Activated CD4-positive, alpha-beta T cell treated with anti-CD3 and anti-CD28 coated beads, Interleukin-2, amount 10 ng/mL, durations not matched to agents 7 days and 5 days (primary cell): ENCODE results near the gene PPCS. TPM values are rescaled to one million over a fixed set of nuclear protein-coding genes. Genes with fewer than 3 reads are reported as not detected.
A peak's percentile ranks its signal among the peaks of the same experiment; 100 is the strongest.

Source experiments
- CTCF ChIA-PET: fragments of 350-600 bp; sonication (Branson Sonifier 250); formaldehyde crosslinking; loops from one replicate; lab custom pipeline; 2021; ENCODE audit warnings: antibody characterized with exemption; lab: Charles Lee
- POLR2A ChIA-PET: fragments of 350-600 bp; sonication (Branson Sonifier 250); formaldehyde crosslinking; loops from one replicate; lab custom pipeline; 2021; ENCODE audit warnings: antibody characterized with exemption; lab: Charles Lee
- DNase-seq: peaks from one replicate; pipeline ENCODE4 v3.0.0-alpha.2; 2020
- H3K27ac Mint-ChIP-seq: one replicate; pipeline ENCODE4 v1.8.0; 2021; ENCODE audit warnings: mild to moderate bottlenecking, moderate library complexity, mixed read lengths
- H3K27me3 Mint-ChIP-seq: one replicate; pipeline ENCODE4 v1.8.0; 2021; ENCODE audit warnings: mixed read lengths
- H3K36me3 Mint-ChIP-seq: one replicate; pipeline ENCODE4 v1.8.0; 2021; ENCODE audit warnings: low read depth, mixed read lengths
- H3K4me1 Mint-ChIP-seq: one replicate; pipeline ENCODE4 v1.8.0; 2021; ENCODE audit warnings: mixed read lengths
- H3K4me3 Mint-ChIP-seq: one replicate; pipeline ENCODE4 v1.8.0; 2021; ENCODE audit warnings: mild to moderate bottlenecking, moderate library complexity, mixed read lengths
- H3K9me3 Mint-ChIP-seq: one replicate; pipeline ENCODE4 v1.8.0; 2021; ENCODE audit warnings: mixed read lengths
- total RNA-seq, 2 experiments: library from RNA; stranded (reverse); gene quantifications; one replicate each; pipeline ENCODE4 v1.2.3, GENCODE V29; 2021

The PPCS gene
- total RNA-seq, 2 experiments from 2014 or later = 38.9 to 46.5 TPM

GRCh38 chr1:42430286-42431135 lies 25.8 kb upstream of the PPCS start:
- no peaks in the 10 kb centered on the region for H3K27me3 Mint-ChIP-seq
- H3K27ac Mint-ChIP-seq = no peak overlapping the region
- ChIA-PET POLR2A (no interaction called here), CTCF (interaction anchor here (1.3 kb wide), 1 partner anchor 24 kb away, joined by 3 read pairs; no protein-coding TSS in a partner anchor)
- H3K4me1 Mint-ChIP-seq = no peaks in the 10 kb centered on the region
- no peaks in the 10 kb centered on the region for H3K9me3 Mint-ChIP-seq
- no peak overlapping the region for H3K4me3 Mint-ChIP-seq
- no peak for DNase-seq
- H3K36me3 Mint-ChIP-seq = no peaks in the 10 kb centered on the region

DNA sequence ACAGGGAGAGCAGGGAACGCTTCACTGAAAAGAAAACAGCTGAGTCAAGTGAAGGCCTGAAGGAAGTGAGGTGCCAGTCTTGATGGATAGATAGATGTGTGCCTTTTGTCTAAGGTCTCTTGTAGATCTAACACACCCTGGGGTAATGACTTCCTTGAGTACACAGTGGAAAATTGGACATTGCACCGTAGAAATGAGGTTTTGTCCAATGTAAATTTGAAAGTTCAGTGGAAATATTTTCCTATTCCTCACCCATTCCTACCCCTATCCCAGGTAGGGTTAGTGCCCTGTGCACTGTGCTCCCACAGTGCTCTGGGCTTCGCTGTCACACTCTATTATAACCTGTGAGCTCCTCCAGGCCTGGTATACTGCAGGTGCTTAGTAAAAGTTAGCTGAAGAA lies 24.8 kb upstream of the PPCS start:
- no peaks in the 10 kb centered on the region for H3K36me3 Mint-ChIP-seq
- ChIA-PET POLR2A (no interaction called here), CTCF (interaction anchor here (0.6 kb wide), 1 partner anchor 10 kb away, joined by 3 read pairs; no protein-coding TSS in a partner anchor)
- H3K27me3 Mint-ChIP-seq = no peaks in the 10 kb centered on the region
- H3K27ac Mint-ChIP-seq = no peak overlapping the region
- no peaks in the 10 kb centered on the region for H3K4me1 Mint-ChIP-seq
- H3K4me3 Mint-ChIP-seq = no peak overlapping the region
- H3K9me3 Mint-ChIP-seq = no peaks in the 10 kb centered on the region
- no peak for DNase-seq

DNA sequence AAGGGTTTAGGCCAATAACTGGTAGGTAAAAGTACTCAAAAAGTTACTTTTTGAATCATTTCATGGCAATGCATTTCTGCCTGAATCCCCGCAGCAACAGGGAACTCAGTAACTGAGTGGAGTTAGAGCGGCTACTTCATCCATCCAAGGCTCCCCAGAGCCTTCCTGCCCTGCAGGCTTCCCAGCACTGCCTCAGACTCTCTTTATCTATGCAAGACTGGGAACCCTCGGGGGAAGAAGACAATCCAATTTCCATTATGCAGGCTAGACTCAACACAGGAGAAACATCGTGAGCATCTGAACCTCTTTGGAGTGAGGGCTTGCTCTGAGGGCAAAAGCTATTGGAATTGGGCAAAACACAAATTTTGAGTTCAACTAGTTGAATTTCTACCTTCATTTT lies 23.6 kb upstream of the PPCS start:
- no peak overlapping the region for H3K4me3 Mint-ChIP-seq
- H3K27ac Mint-ChIP-seq = no peak overlapping the region
- no peaks in the 10 kb centered on the region for H3K4me1 Mint-ChIP-seq
- H3K36me3 Mint-ChIP-seq = no peaks in the 10 kb centered on the region
- POLR2A ChIA-PET = no interaction called here
- H3K9me3 Mint-ChIP-seq = no peaks in the 10 kb centered on the region
- CTCF ChIA-PET = no interaction called here
- no peaks in the 10 kb centered on the region for H3K27me3 Mint-ChIP-seq
- no peak for DNase-seq

DNA sequence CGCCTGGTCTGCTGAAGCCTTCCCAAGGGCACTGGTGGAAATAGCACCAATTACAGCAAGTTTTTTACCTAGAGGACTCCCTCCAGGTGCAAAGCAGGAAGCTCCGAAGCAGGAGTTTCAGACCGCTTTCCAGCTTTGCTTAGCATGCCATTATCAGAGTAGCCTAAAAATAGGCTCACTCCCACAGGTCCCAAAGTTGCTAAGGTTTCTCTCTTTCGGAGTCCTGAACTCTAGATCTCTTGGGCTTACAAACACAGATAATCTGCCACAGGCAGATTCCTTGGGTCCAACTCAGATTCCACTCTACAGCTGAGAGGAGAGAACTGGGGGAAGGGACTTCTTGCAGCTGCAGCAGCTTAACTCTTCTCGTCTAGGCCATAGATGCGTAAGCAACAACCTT lies 23.0 kb upstream of the PPCS start:
- DNase-seq = no peak
- H3K27ac Mint-ChIP-seq = no peak overlapping the region
- no peaks in the 10 kb centered on the region for H3K36me3 Mint-ChIP-seq
- H3K9me3 Mint-ChIP-seq = no peaks in the 10 kb centered on the region
- ChIA-PET CTCF (interaction anchor here (1.4 kb wide), 1 partner anchor 9 kb away, joined by 5 read pairs; no protein-coding TSS in a partner anchor), POLR2A (no interaction called here)
- H3K4me1 Mint-ChIP-seq = no peaks in the 10 kb centered on the region
- no peak overlapping the region for H3K4me3 Mint-ChIP-seq
- H3K27me3 Mint-ChIP-seq = no peaks in the 10 kb centered on the region

DNA sequence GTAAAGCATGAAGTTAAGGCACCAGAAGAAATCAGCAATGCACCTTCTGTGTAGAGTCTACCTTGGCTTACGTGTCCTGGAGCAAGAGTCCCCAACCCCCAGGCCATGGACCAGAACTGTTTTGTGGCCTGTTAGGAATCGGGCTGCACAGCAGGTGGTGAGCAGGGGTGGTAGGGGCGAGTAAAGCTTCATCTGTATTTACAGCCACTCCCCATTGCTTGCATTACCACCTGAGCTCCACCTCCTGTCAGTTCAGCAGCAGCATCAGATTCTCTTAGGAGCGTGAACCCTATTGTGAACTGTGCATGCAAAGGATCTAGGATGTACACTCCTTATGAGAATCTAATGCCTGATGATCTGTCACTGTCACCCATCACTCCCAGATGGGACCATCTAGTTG lies 22.0 kb upstream of the PPCS start:
- no peaks in the 10 kb centered on the region for H3K36me3 Mint-ChIP-seq
- no peak overlapping the region for H3K4me3 Mint-ChIP-seq
- no peak for DNase-seq
- no peaks in the 10 kb centered on the region for H3K27me3 Mint-ChIP-seq
- H3K4me1 Mint-ChIP-seq = no peaks in the 10 kb centered on the region
- H3K9me3 Mint-ChIP-seq = no peaks in the 10 kb centered on the region
- no peak overlapping the region for H3K27ac Mint-ChIP-seq
- ChIA-PET CTCF (interaction anchor here (1.4 kb wide), 1 partner anchor 10 kb away, joined by 5 read pairs; no protein-coding TSS in a partner anchor), POLR2A (no interaction called here)

DNA sequence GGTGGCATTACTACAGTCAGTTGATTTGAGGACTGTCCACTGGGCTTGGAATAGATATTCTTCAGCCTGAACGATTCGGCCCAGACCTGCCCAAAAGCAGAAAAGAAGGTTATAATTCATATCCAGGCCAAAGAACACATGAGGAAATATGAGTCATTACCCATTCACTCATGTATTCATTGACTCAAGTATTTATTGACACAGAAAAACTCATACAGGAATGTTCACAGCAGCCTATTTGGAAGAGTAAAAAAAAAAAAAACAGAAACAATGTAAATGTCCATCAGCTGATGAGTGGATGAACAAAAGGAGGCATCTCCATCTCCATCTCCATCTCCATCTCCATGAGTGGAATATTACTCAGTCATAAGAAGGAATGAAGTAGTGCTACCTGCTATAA lies 16.4 kb upstream of the PPCS start:
- no peak overlapping the region for H3K27ac Mint-ChIP-seq
- no peaks in the 10 kb centered on the region for H3K4me1 Mint-ChIP-seq
- no peaks in the 10 kb centered on the region for H3K27me3 Mint-ChIP-seq
- H3K4me3 Mint-ChIP-seq = no peak overlapping the region
- no peaks in the 10 kb centered on the region for H3K9me3 Mint-ChIP-seq
- H3K36me3 Mint-ChIP-seq = no peaks in the 10 kb centered on the region
- ChIA-PET CTCF (no interaction called here), POLR2A (no interaction called here)
- no peak for DNase-seq

DNA sequence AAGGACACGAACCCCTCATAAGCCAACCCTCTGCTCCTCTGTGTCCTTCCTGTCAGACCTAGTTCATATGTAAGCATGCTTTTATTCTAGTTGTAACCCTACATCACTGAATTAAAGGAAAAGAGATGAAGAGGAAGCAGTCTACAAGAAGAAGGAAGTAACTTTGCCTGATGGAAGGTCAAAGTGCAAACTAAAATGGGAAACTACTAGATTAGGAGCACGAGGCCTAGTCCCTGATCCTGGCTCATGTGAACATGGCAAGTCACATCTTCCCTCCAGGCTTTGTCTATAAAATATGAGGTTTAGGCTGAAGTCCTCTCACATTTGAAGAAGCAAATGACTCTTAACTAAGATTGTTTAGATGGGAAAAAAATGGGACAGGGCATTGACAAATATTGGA lies 13.7 kb upstream of the PPCS start:
- H3K27me3 Mint-ChIP-seq = no peaks in the 10 kb centered on the region
- no peak overlapping the region for H3K4me3 Mint-ChIP-seq
- ChIA-PET CTCF (no interaction called here), POLR2A (no interaction called here)
- no peaks in the 10 kb centered on the region for H3K36me3 Mint-ChIP-seq
- H3K4me1 Mint-ChIP-seq = no peaks in the 10 kb centered on the region
- no peaks in the 10 kb centered on the region for H3K9me3 Mint-ChIP-seq
- DNase-seq = no peak
- H3K27ac Mint-ChIP-seq = no peak overlapping the region

DNA sequence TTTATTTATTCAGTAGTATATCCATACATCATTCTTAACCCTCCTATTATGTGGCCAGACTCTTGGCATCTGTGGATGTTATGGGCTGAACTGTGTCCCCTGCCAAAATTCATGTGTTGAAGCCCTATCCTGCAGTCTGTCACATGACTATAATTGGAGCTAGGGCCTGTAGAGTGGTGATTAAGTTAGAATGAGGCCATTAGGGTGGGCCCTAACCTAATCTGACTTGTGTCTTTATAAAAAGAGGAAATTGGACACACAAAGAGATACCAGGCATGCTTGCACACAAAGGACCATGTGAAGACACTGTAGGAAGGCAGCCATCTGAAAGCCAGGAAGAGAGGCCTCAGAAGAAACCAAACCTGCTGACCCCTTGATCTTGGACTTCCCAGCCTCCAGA lies 7.1 kb upstream of the PPCS start:
- Mint-ChIP-seq H3K4me1 (peaks cover 7% of the 10 kb centered on the region), H3K27ac (no peak overlapping the region), H3K9me3 (no peaks in the 10 kb centered on the region), H3K27me3 (peaks cover 1% of the 10 kb centered on the region), H3K4me3 (no peak overlapping the region), H3K36me3 (no peaks in the 10 kb centered on the region)
- no peak for DNase-seq
- ChIA-PET POLR2A (no interaction called here), CTCF (no interaction called here)

DNA sequence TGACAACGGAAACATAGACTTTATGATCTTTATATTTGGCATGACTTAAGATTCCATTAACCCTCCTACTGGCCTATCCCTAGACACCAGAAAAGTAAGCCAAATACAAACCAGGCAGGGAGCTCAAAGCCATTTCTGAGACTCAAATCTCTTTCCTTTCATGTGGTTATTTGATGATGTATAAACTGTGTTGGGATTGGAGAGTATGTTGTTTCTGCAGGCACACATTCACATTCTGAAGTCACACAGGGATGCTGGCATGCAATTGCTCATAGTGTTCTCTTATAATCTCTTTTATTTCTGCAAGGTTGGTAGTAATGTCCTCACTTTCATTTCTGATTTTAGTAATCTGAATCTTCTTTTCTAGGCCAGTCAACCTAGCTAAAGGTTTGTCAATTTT lies 6.3 kb upstream of the PPCS start:
- POLR2A ChIA-PET = interaction anchor here (0.5 kb wide), 1 partner anchor 189 kb away, joined by 3 read pairs; no protein-coding TSS in a partner anchor
- Mint-ChIP-seq H3K9me3 (no peaks in the 10 kb centered on the region), H3K36me3 (no peaks in the 10 kb centered on the region), H3K4me1 (peaks cover 10% of the 10 kb centered on the region), H3K4me3 (no peak overlapping the region), H3K27ac (no peak overlapping the region), H3K27me3 (peaks cover 1% of the 10 kb centered on the region)
- CTCF ChIA-PET = no interaction called here
- DNase-seq = no peak

- no peak overlapping the region for H3K4me3 Mint-ChIP-seq
Measured at GRCh38 chr1:42453386-42453785, 3.0 kb upstream of the PPCS start.

DNA sequence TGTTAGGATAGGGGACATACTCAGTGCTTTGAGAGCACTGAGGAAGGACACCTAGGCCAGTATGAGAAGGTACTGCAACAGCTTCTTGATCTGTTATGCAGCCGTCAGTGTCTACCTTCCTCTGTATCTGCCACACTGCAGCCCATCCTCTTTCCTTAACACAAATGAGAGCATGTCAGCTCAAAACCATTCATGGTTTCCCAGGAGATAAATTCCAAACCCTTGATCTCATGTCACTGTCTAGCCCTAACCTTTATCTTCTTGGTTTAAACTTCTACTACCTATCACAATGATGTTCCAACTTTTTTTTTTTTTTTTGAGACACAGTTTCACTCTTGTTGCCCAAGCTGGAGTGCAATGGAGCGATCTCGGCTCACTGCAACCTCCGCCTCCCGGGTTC lies 1.9 kb upstream of the PPCS start:
- Mint-ChIP-seq H3K27ac (no peak overlapping the region), H3K9me3 (no peaks in the 10 kb centered on the region), H3K4me3 (no peak overlapping the region), H3K27me3 (peaks cover 1% of the 10 kb centered on the region), H3K36me3 (peaks cover 25% of the 10 kb centered on the region), H3K4me1 (peaks cover 37% of the 10 kb centered on the region)
- ChIA-PET CTCF (interaction anchor here (0.9 kb wide), 1 partner anchor 25 kb away, joined by 3 read pairs; no protein-coding TSS in a partner anchor), POLR2A (no interaction called here)
- DNase-seq = no peak

More at GRCh38 chr1:42453386-42453785, 3.0 kb upstream of the PPCS start:
- H3K27ac Mint-ChIP-seq = no peak overlapping the region
- no peaks in the 10 kb centered on the region for H3K9me3 Mint-ChIP-seq
- peaks cover 1% of the 10 kb centered on the region for H3K27me3 Mint-ChIP-seq
- POLR2A ChIA-PET = no interaction called here
- H3K4me1 Mint-ChIP-seq = peaks cover 31% of the 10 kb centered on the region
- peaks cover 16% of the 10 kb centered on the region for H3K36me3 Mint-ChIP-seq
- CTCF ChIA-PET = no interaction called here
- no peak for DNase-seq

GRCh38 chr1:42456754-42457089 lies 379 bp downstream of the PPCS start:
- peak overlapping the region; percentile 89 for H3K4me3 Mint-ChIP-seq
- H3K36me3 Mint-ChIP-seq = peaks cover 36% of the 10 kb centered on the region
- no peaks in the 10 kb centered on the region for H3K9me3 Mint-ChIP-seq
- ChIA-PET CTCF (interaction anchor here (1.2 kb wide), 1 partner anchor 13 kb away, joined by 4 read pairs; no protein-coding TSS in a partner anchor), POLR2A (interaction anchor here (0.6 kb wide), 3 partner anchors 63 to 201 kb away, joined by 3 to 5 read pairs (median 4); no protein-coding TSS in a partner anchor)
- H3K4me1 Mint-ChIP-seq = peaks cover 37% of the 10 kb centered on the region
- peak; percentile 75 for DNase-seq
- peaks cover 1% of the 10 kb centered on the region for H3K27me3 Mint-ChIP-seq
- H3K27ac Mint-ChIP-seq = peak overlapping the region; percentile 94

- Mint-ChIP-seq H3K36me3 (peaks cover 41% of the 10 kb centered on the region), H3K9me3 (no peaks in the 10 kb centered on the region), H3K4me3 (no peak overlapping the region), H3K27me3 (peaks cover 9% of the 10 kb centered on the region), H3K27ac (no peak overlapping the region), H3K4me1 (peaks cover 48% of the 10 kb centered on the region)
- CTCF ChIA-PET = no interaction called here
- POLR2A ChIA-PET = no interaction called here
- no peak for DNase-seq
Measured at GRCh38 chr1:42461196-42461595, 4.9 kb downstream of the PPCS start.
